IMR-90 (cell line): ENCODE data around the gene NAE1. TPM values are rescaled to one million over a fixed set of nuclear protein-coding genes. Genes with fewer than 3 reads are reported as not detected.

ENCODE experiments used
- ATAC-seq: fragments of 200-7000 bp; cut with Tn5 transposase; 2 replicates; pipeline ENCODE4 v1.9.1; 2020; ENCODE audit warnings: low read depth, mild to moderate bottlenecking, moderate library complexity
- BruUV-seq: library from RNA; stranded (reverse); fragments of 400-500 nt; replicated peaks from 2 replicates; lab custom pipeline; 2021; lab: Mats Ljungman, UMichigan
- CTCF ChIA-PET: fragments of 300-600 bp; formaldehyde crosslinking; extraction: SDS; loops from one replicate; lab custom pipeline; 2021; ENCODE audit warnings: antibody characterized with exemption; lab: Yijun Ruan, JAX
- POLR2A ChIA-PET: fragments of 300-600 bp; sonication (Branson Sonifier 250); formaldehyde crosslinking; loops from one replicate; lab custom pipeline; 2022; ENCODE audit warnings: antibody characterized with exemption; ENCODE audit not compliant: unreplicated experiment; lab: Charles Lee
- DNase-seq: peaks from one replicate; pipeline ENCODE4 v3.0.0; 2013
- H2AFZ ChIP-seq: replicated peaks from 2 replicates; pipeline ENCODE3; 2013; ENCODE audit warnings: low read length, mild to moderate bottlenecking; ENCODE audit not compliant: poor library complexity
- H2AK5ac ChIP-seq: 2 replicates; pipeline ENCODE4 v1.6.1; 2013; ENCODE audit warnings: low read depth, low read length, inconsistent platforms
- H2AK9ac ChIP-seq: replicated peaks from 2 replicates; pipeline ENCODE3; 2013; ENCODE audit warnings: mild to moderate bottlenecking, low read depth, low read length, moderate library complexity; ENCODE audit not compliant: poor library complexity
- H2BK120ac ChIP-seq: 2 replicates; pipeline ENCODE4 v1.6.1; 2013; ENCODE audit warnings: low read depth, low read length, inconsistent platforms
- H2BK15ac ChIP-seq: 3 replicates; pipeline ENCODE4 v1.6.1; 2013; ENCODE audit warnings: low read depth, low read length, inconsistent platforms
- H2BK20ac ChIP-seq: 2 replicates; pipeline ENCODE4 v1.6.1; 2013; ENCODE audit warnings: low read depth, mild to moderate bottlenecking, inconsistent platforms, low read length, moderate library complexity
- H2BK5ac ChIP-seq: 2 replicates; pipeline ENCODE4 v1.6.1; 2013; ENCODE audit warnings: mild to moderate bottlenecking, low read depth, low read length, inconsistent platforms; ENCODE audit not compliant: poor library complexity, severe bottlenecking
- H3K14ac ChIP-seq: replicated peaks from 2 replicates; pipeline ENCODE4 v1.6.1; 2013; ENCODE audit warnings: low read depth, low read length, inconsistent platforms
- H3K18ac ChIP-seq: 2 replicates; pipeline ENCODE4 v1.6.1; 2013; ENCODE audit warnings: low read depth, low read length, control low read depth
- H3K23ac ChIP-seq: 2 replicates; pipeline ENCODE4 v1.6.1; 2013; ENCODE audit warnings: low read depth, low read length, inconsistent platforms
- H3K27ac ChIP-seq: 2 replicates; pipeline ENCODE4 v1.5.1; 2013; ENCODE audit warnings: mild to moderate bottlenecking, control low read depth, low read length; ENCODE audit not compliant: insufficient read depth
- H3K27me3 ChIP-seq: 2 replicates; pipeline ENCODE4 v1.6.1; 2013; ENCODE audit warnings: low read length; ENCODE audit not compliant: control insufficient read depth, insufficient read depth
- H3K36me3 ChIP-seq: 2 replicates; pipeline ENCODE4 v1.6.1; 2013; ENCODE audit warnings: low read length, mixed read lengths; ENCODE audit not compliant: control insufficient read depth, insufficient read depth
- H3K4ac ChIP-seq: 2 replicates; pipeline ENCODE4 v1.6.1; 2013; ENCODE audit warnings: low read depth, low read length, inconsistent platforms
- H3K4me1 ChIP-seq: 2 replicates; pipeline ENCODE4 v1.6.1; 2013; ENCODE audit warnings: low read length, mixed read lengths; ENCODE audit not compliant: control insufficient read depth, insufficient read depth
- H3K4me2 ChIP-seq: 2 replicates; pipeline ENCODE4 v1.6.1; 2013; ENCODE audit warnings: low read depth, mild to moderate bottlenecking, control low read depth, low read length, moderate library complexity
- H3K4me3 ChIP-seq: 2 replicates; pipeline ENCODE4 v1.5.1; 2013; ENCODE audit warnings: low read depth, mild to moderate bottlenecking, control low read depth, low read length, moderate library complexity; ENCODE audit not compliant: insufficient read depth
- H3K56ac ChIP-seq: 2 replicates; pipeline ENCODE4 v1.6.1; 2013; ENCODE audit warnings: low read length, inconsistent platforms; ENCODE audit not compliant: insufficient read depth; ENCODE audit errors: extremely low read depth
- H3K79me1 ChIP-seq, 2 experiments: 2 replicates each; pipeline ENCODE4 v1.6.1; 2013; ENCODE audit warnings: low read length in 2 of 2, inconsistent platforms in 1 of 2, low read depth in 1 of 2
- H3K9ac ChIP-seq: 2 replicates; pipeline ENCODE4 v1.6.1; 2013; ENCODE audit warnings: low read depth, low read length, control low read depth
- H3K9me1 ChIP-seq: 2 replicates; pipeline ENCODE4 v1.6.1; 2013; ENCODE audit warnings: low read length, inconsistent platforms; ENCODE audit not compliant: insufficient read depth
- H3K9me3 ChIP-seq: 2 replicates; pipeline ENCODE4 v1.6.1; 2013; ENCODE audit warnings: low read length; ENCODE audit not compliant: control insufficient read depth, insufficient read depth
- H4K20me1 ChIP-seq: 2 replicates; pipeline ENCODE4 v1.6.1; 2013; ENCODE audit warnings: low read length, inconsistent platforms; ENCODE audit not compliant: insufficient read depth
- H4K5ac ChIP-seq: 2 replicates; pipeline ENCODE4 v1.6.1; 2013; ENCODE audit warnings: mild to moderate bottlenecking, low read depth, low read length, control low read depth
- H4K8ac ChIP-seq, 2 experiments: 2 replicates each; pipeline ENCODE4 v1.6.1; 2013; ENCODE audit warnings: low read depth in 2 of 2, low read length in 2 of 2, control low read depth in 1 of 2, inconsistent platforms in 1 of 2
- H4K91ac ChIP-seq: 2 replicates; pipeline ENCODE4 v1.6.1; 2013; ENCODE audit warnings: low read depth, low read length, inconsistent platforms; ENCODE audit not compliant: insufficient read depth
- BHLHE40 ChIP-seq: fragments of 150-350 bp; IDR thresholded peaks from 2 replicates; pipeline ENCODE4 v1.6.1; 2016; ENCODE audit warnings: mild to moderate bottlenecking, low read depth, low read length
- CEBPB ChIP-seq: IDR thresholded peaks from 2 replicates; pipeline ENCODE4 v1.6.1; 2012; ENCODE audit warnings: low read depth, low read length, improper control_type of control experiment
- CHD1 ChIP-seq: IDR thresholded peaks from 2 replicates; pipeline ENCODE4 v1.6.1; 2012; ENCODE audit warnings: low read depth, low read length, improper control_type of control experiment
- CTCF ChIP-seq: conservative IDR thresholded peaks from 2 replicates; pipeline ENCODE4 v1.5.1; 2012; ENCODE audit warnings: mild to moderate bottlenecking, low read depth, low read length, improper control_type of control experiment
- ELK1 ChIP-seq: fragments of 150-350 bp; IDR thresholded peaks from 2 replicates; pipeline ENCODE4 v1.6.1; 2016; ENCODE audit warnings: low read depth, mild to moderate bottlenecking, low read length, moderate library complexity, borderline replicate concordance
- FOS ChIP-seq: fragments of 150-350 bp; IDR thresholded peaks from 2 replicates; pipeline ENCODE4 v1.6.1; 2016; ENCODE audit warnings: low read depth, low read length
- MAFK ChIP-seq: IDR thresholded peaks from 2 replicates; pipeline ENCODE4 v1.6.1; 2012; ENCODE audit warnings: low read depth, low read length, improper control_type of control experiment
- MAZ ChIP-seq: IDR thresholded peaks from 2 replicates; pipeline ENCODE4 v1.6.1; 2012; ENCODE audit warnings: low read depth, mild to moderate bottlenecking, low read length, improper control_type of control experiment, moderate library complexity, borderline replicate concordance
- MXI1 ChIP-seq: IDR thresholded peaks from 2 replicates; pipeline ENCODE4 v1.6.1; 2012; ENCODE audit warnings: low read depth, mild to moderate bottlenecking, low read length, moderate library complexity, borderline replicate concordance
- NFE2L2 ChIP-seq: fragments of 150-350 bp; IDR thresholded peaks from 2 replicates; pipeline ENCODE4 v1.6.1; 2016; ENCODE audit warnings: low read depth, mild to moderate bottlenecking, low read length
- POLR2A ChIP-seq: IDR thresholded peaks from 2 replicates; pipeline ENCODE4 v1.6.1; 2012; ENCODE audit warnings: mild to moderate bottlenecking, low read depth, low read length
- RAD21 ChIP-seq: IDR thresholded peaks from 2 replicates; pipeline ENCODE4 v1.6.1; 2012; ENCODE audit warnings: low read length, improper control_type of control experiment
- RCOR1 ChIP-seq: IDR thresholded peaks from 2 replicates; pipeline ENCODE4 v1.6.1; 2012; ENCODE audit warnings: mild to moderate bottlenecking, low read length, improper control_type of control experiment; ENCODE audit not compliant: insufficient replicate concordance
- RFX5 ChIP-seq: IDR thresholded peaks from 2 replicates; pipeline ENCODE4 v1.8.0; 2012; ENCODE audit warnings: low read depth, mild to moderate bottlenecking, low read length, moderate library complexity
- SMC3 ChIP-seq: fragments of 150-350 bp; IDR thresholded peaks from 2 replicates; pipeline ENCODE4 v1.6.1; 2016; ENCODE audit warnings: low read depth, mild to moderate bottlenecking, antibody characterized with exemption, low read length, moderate library complexity
- USF2 ChIP-seq: fragments of 150-350 bp; IDR thresholded peaks from 2 replicates; pipeline ENCODE4 v1.6.1; 2017; ENCODE audit warnings: mild to moderate bottlenecking, antibody characterized with exemption, low read length, low read depth
- WGBS, 2 experiments: methylation state at CpG; one replicate each; pipeline versions ENCODE4 v1.1.5 to v1.1.7; 2013; ENCODE audit warnings: missing lambda C conversion rate in 2 of 2; ENCODE audit not compliant: insufficient read length in 1 of 2; ENCODE audit errors: extremely low coverage in 2 of 2; 5-methylcytosine and 5-hydroxymethylcytosine counted together
- dilution Hi-C: fragments of 300-500 bp; cut with HindIII; formaldehyde crosslinking; loops from one replicate; pipeline ENCODE4 v1.14.3; 2018; ENCODE audit warnings: low sequenced_read_pairs; ENCODE audit not compliant: unreplicated experiment
- in situ Hi-C: fragments of 300-500 bp; cut with MboI; formaldehyde crosslinking; loops from 3 replicates; pipeline ENCODE4 v1.14.3; 2019; ENCODE audit warnings: low sequenced_read_pairs, inconsistent platforms, mixed read lengths
- intact Hi-C: fragments of 100-400 bp; cut with micrococcal nuclease; formaldehyde crosslinking; loops from 2 replicates; pipeline ENCODE4 v1.10.0; 2022
- polyA plus RNA-seq, 3 experiments: library from polyadenylated mRNA; depleted of rRNA; stranded (reverse); fragments of >200 nt; gene quantifications; 2 replicates each; pipeline ENCODE4 v1.2.3, GENCODE V29; 2012; ENCODE audit warnings: low replicate concordance in 1 of 3
- total RNA-seq: library from RNA; depleted of rRNA; stranded (reverse); fragments of >200 nt; gene quantifications from 2 replicates; pipeline ENCODE4 v1.2.3, GENCODE V29; 2012

NAE1 gene
- total and polyA plus RNA-seq, 2 of the 4 experiments (the other 2 are of a cell fraction), result 33.0 to 36.7 TPM

GRCh38 chr16:66845791-66846221 lies 15.0 kb upstream of the NAE1 start:
- no peaks in the 10 kb centered on the region; the same call in 1 of the 2 replicates for H3K4me1 ChIP-seq
- H4K5ac ChIP-seq, result no peak overlapping the region
- no peak overlapping the region for H3K23ac ChIP-seq
- POLR2A ChIA-PET, result no interaction called here
- no peak overlapping the region for H2AK9ac ChIP-seq
- no peak overlapping the region for H4K91ac ChIP-seq
- no peak overlapping the region for H2BK20ac ChIP-seq
- no peaks in the 10 kb centered on the region for H3K79me1 ChIP-seq
- no peak overlapping the region for H2AK5ac ChIP-seq
- H3K36me3 ChIP-seq, result no peaks in the 10 kb centered on the region
- no peak overlapping the region for H3K4ac ChIP-seq
- no peak overlapping the region for H3K4me3 ChIP-seq
- no peaks in the 10 kb centered on the region for H4K20me1 ChIP-seq
- no peak overlapping the region for H2AFZ ChIP-seq
- H2BK5ac ChIP-seq, result no peak overlapping the region
- H3K9me3 ChIP-seq, result no peaks in the 10 kb centered on the region
- whole genome bisulfite sequencing, 2 experiments, result 34% methylated on average over 8 of the region's 9 CpGs; no CpG with 5 or more reads in 1 of the 2 experiments
- dilution Hi-C loops, result no loop called here
- H3K27me3 ChIP-seq, result peaks cover 86% of the 10 kb centered on the region
- H4K8ac ChIP-seq, result no peak overlapping the region
- no peak for DNase-seq
- TF ChIP-seq SMC3, result no peak
- no peak for TF ChIP-seq BHLHE40
- no peak for TF ChIP-seq NFE2L2
- no peak for TF ChIP-seq RAD21
- TF ChIP-seq ELK1, result no peak
- no peak for TF ChIP-seq MXI1
- no peak for TF ChIP-seq MAFK
- no peak for TF ChIP-seq FOS
- no peak for TF ChIP-seq CHD1
- no peak for TF ChIP-seq CTCF
- no peak for TF ChIP-seq RCOR1
- TF ChIP-seq CEBPB, result no peak
- no peak for TF ChIP-seq POLR2A
- TF ChIP-seq RFX5, result no peak
- TF ChIP-seq USF2, result no peak
- TF ChIP-seq MAZ, result no peak
- no peak overlapping the region for H2BK120ac ChIP-seq
- H3K27ac ChIP-seq, result no peak overlapping the region
- BruUV-seq, result no TSS peak
- H3K18ac ChIP-seq, result no peak overlapping the region
- ATAC-seq, result no peak
- in situ Hi-C loops, result no loop called here
- intact Hi-C loops, result no loop called here
- CTCF ChIA-PET, result interaction anchor here (0.6 to 1.6 kb wide), 2 partner anchors 15 to 1744 kb away, joined by 3 to 8 read pairs; partner anchors contain the start of gene NAE1
- 0 out of 2 replicates have a peak, but pooled peaks cover 3% of the 10 kb centered on the region for H3K9me1 ChIP-seq
- H3K14ac ChIP-seq, result no peak overlapping the region
- H3K9ac ChIP-seq, result no peak overlapping the region
- no peak overlapping the region for H3K56ac ChIP-seq
- no peak overlapping the region for H2BK15ac ChIP-seq
- H3K4me2 ChIP-seq, result no peak overlapping the region
